Lower leg skin (tissue), 3 donors: ENCODE data around the gene PTGER1.

Experiments used
- CTCF ChIP-seq, 3 donors: fragments of 450-650 bp; IDR thresholded peaks; one replicate each; pipeline ENCODE4 v1.5.1; 2016; ENCODE audit warnings: antibody characterized with exemption in 3 of 3, mild to moderate bottlenecking in 3 of 3, moderate library complexity in 2 of 3
- POLR2A ChIP-seq, 2 donors: fragments of 450-650 bp; IDR thresholded peaks; one replicate each; pipeline ENCODE4 v1.6.1; 2016 to 2017; ENCODE audit warnings: antibody characterized with exemption in 2 of 2, mild to moderate bottlenecking in 1 of 2, moderate library complexity in 1 of 2

GRCh38 chr19:14519245-14519859 lies 44.2 kb upstream of the PTGER1 start:
- TF ChIP-seq CTCF (IDR thresholded peaks at IDR 0.05) (no peak), POLR2A (IDR thresholded peaks at IDR 0.05) (no peak)
